CD14-positive monocyte (primary cell): ENCODE results near the gene ENKD1. TPM values are rescaled to one million over a fixed set of nuclear protein-coding genes. Genes with fewer than 3 reads are reported as not detected.

Experiments used
- DNase-seq, 3 donors: peaks; one replicate each; pipeline ENCODE4 v3.0.0-alpha.2; 2011 to 2022
- H2AFZ ChIP-seq: 2 replicates; pipeline ENCODE4 v1.6.0; 2012; ENCODE audit warnings: mild to moderate bottlenecking, low read depth, low read length, inconsistent platforms; ENCODE audit not compliant: insufficient read depth, poor library complexity, severe bottlenecking
- H3K27ac ChIP-seq, 2 donors: 1 replicate in 1 of 2; 2 replicates in 1 of 2; pipeline ENCODE4 v1.5.1; 2012 to 2013; ENCODE audit warnings: low read length in 2 of 2, control low read depth in 1 of 2, inconsistent platforms in 1 of 2, low read depth in 1 of 2, mild to moderate bottlenecking in 1 of 2
- H3K27me3 ChIP-seq, 2 donors: one replicate each; pipeline versions ENCODE4 v1.6.0 to v1.6.1; 2011 to 2013; ENCODE audit warnings: low read length in 2 of 2; ENCODE audit not compliant: control insufficient read depth in 2 of 2, insufficient read depth in 2 of 2
- H3K36me3 ChIP-seq, 2 donors: replicated peaks in 1 of 2; 1 replicate in 1 of 2; 2 replicates in 1 of 2; pipeline versions ENCODE4 v1.5.1 to v1.6.1; 2012 to 2013; ENCODE audit warnings: low read length in 2 of 2, control low read depth in 1 of 2, inconsistent platforms in 1 of 2, mild to moderate bottlenecking in 1 of 2; ENCODE audit not compliant: insufficient read depth in 2 of 2, control insufficient read depth in 1 of 2
- H3K4me1 ChIP-seq, 2 donors: 1 replicate in 1 of 2; 2 replicates in 1 of 2; pipeline versions ENCODE4 v1.5.1 to v1.6.1; 2012 to 2013; ENCODE audit warnings: low read length in 2 of 2, control low read depth in 1 of 2, inconsistent platforms in 1 of 2, mild to moderate bottlenecking in 1 of 2, moderate library complexity in 1 of 2; ENCODE audit not compliant: insufficient read depth in 2 of 2, control insufficient read depth in 1 of 2
- H3K4me2 ChIP-seq: replicated peaks from 2 replicates; pipeline ENCODE3; 2012; ENCODE audit warnings: low read length, moderate library complexity, mild to moderate bottlenecking; ENCODE audit not compliant: poor library complexity, severe bottlenecking; ENCODE audit errors: extremely low read depth
- H3K4me3 ChIP-seq, 3 experiments: fragments of 200-600 bp in 1 of 3; sonication (generic) in 1 of 3; replicated peaks in 1 of 3; 1 replicate in 2 of 3; 2 replicates in 1 of 3; pipeline ENCODE4 v1.5.1; 2011 to 2013; ENCODE audit warnings: low read length in 3 of 3, mild to moderate bottlenecking in 3 of 3, control low read depth in 2 of 3, low read depth in 2 of 3, inconsistent platforms in 1 of 3, moderate library complexity in 1 of 3
- H3K79me2 ChIP-seq: 2 replicates; pipeline ENCODE4 v1.6.0; 2012; ENCODE audit warnings: mild to moderate bottlenecking, control low read depth, inconsistent platforms, low read length, moderate library complexity; ENCODE audit not compliant: insufficient read depth
- H3K9ac ChIP-seq: 2 replicates; pipeline ENCODE4 v1.6.0; 2017; ENCODE audit warnings: low read length, mild to moderate bottlenecking; ENCODE audit not compliant: insufficient read depth, poor library complexity, severe bottlenecking
- H3K9me3 ChIP-seq, 2 donors: replicated peaks in 1 of 2; 1 replicate in 1 of 2; 2 replicates in 1 of 2; pipeline versions ENCODE4 v1.5.1 to v1.6.1; 2012 to 2013; ENCODE audit warnings: low read length in 2 of 2, control low read depth in 1 of 2; ENCODE audit not compliant: control insufficient read depth in 1 of 2, insufficient read depth in 1 of 2
- H4K20me1 ChIP-seq: 2 replicates; pipeline ENCODE4 v1.6.0; 2012; ENCODE audit warnings: mild to moderate bottlenecking, low read length, control low read depth, moderate library complexity; ENCODE audit not compliant: insufficient read depth
- H3K27ac Mint-ChIP-seq, 7 donors: one replicate each; pipeline ENCODE4 v1.8.0; 2020; ENCODE audit warnings: mild to moderate bottlenecking in 7 of 7, mixed read lengths in 7 of 7, moderate library complexity in 6 of 7, inconsistent platforms in 2 of 7
- H3K27me3 Mint-ChIP-seq, 3 donors: one replicate each; pipeline ENCODE4 v1.8.0; 2021 to 2022; ENCODE audit warnings: low read depth in 3 of 3, mild to moderate bottlenecking in 3 of 3, mixed read lengths in 3 of 3, moderate library complexity in 3 of 3, inconsistent platforms in 1 of 3
- H3K36me3 Mint-ChIP-seq, 2 donors: one replicate each; pipeline ENCODE4 v1.8.0; 2020; ENCODE audit warnings: mixed read lengths in 2 of 2, inconsistent platforms in 1 of 2, mild to moderate bottlenecking in 1 of 2
- H3K4me1 Mint-ChIP-seq: one replicate; pipeline ENCODE4 v1.8.0; 2020; ENCODE audit warnings: mild to moderate bottlenecking, mixed read lengths
- H3K4me3 Mint-ChIP-seq, 2 donors: one replicate each; pipeline ENCODE4 v1.8.0; 2020; ENCODE audit warnings: mild to moderate bottlenecking in 2 of 2, mixed read lengths in 2 of 2, moderate library complexity in 1 of 2
- H3K9me3 Mint-ChIP-seq, 7 donors: one replicate each; pipeline ENCODE4 v1.8.0; 2020 to 2022; ENCODE audit warnings: mixed read lengths in 7 of 7, mild to moderate bottlenecking in 6 of 7, moderate library complexity in 6 of 7, inconsistent platforms in 2 of 7
- WGBS: methylation state at CpG from one replicate; pipeline ENCODE4 v1.1.5; 2013; ENCODE audit warnings: missing lambda C conversion rate; ENCODE audit not compliant: insufficient coverage; 5-methylcytosine and 5-hydroxymethylcytosine counted together
- intact Hi-C, 2 donors: fragments of 100-400 bp; cut with micrococcal nuclease; formaldehyde crosslinking; loops; one replicate each; pipeline versions ENCODE4 v1.15.0 to v1.15.1; 2023
- polyA plus RNA-seq, 3 donors: library from polyadenylated mRNA; depleted of rRNA in 1 of 3; unstranded in 2 of 3; stranded (reverse) in 1 of 3; fragments of 300-500 nt in 2 of 3; fragments of >200 nt in 1 of 3; fragmentation: Illumina TruSeq in 2 of 3; gene quantifications; 1 replicate in 2 of 3; 2 replicates in 1 of 3; pipeline ENCODE4 v1.2.3, GENCODE V29; 2012 to 2021
- TF ChIP-seq, protein P1 (sequence below): fragments of 200-600 bp; IDR thresholded peaks from one replicate; pipeline ENCODE4 v1.8.0; 2022; ENCODE audit warnings: antibody characterized with exemption, mild to moderate bottlenecking

The ENKD1 gene
- polyA plus RNA-seq, 3 donors = 0.92 to 6.2 (median 3.2) TPM

DNA sequence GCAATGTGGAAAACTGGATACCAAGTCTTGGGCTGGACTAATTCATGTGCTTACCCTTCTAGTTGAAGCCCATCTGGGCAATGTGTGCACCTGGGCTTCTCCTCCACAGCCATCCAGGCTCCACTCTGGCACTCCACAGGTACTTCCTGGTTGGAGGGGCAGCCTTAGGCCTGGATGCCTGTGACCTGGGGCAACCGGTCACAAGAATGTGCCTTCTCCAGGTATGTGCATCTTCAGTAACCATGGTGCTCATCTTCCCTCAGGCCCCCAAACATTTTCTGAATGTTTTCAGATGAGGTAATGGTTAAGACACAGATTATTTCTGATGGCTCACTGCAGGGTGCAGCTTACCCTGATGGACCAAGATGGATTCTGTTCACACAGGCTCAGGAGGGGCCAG lies 11.2 kb upstream of the ENKD1 start:
- Mint-ChIP-seq H3K4me3 (no peak overlapping the region), H3K27ac (no peak overlapping the region), H3K27me3 (peaks cover 0 to 2% (median 2%) of the 10 kb centered on the region in 3 donors), H3K9me3 (no peaks in the 10 kb centered on the region), H3K36me3 (peaks cover 19 to 44% of the 10 kb centered on the region in 2 donors), H3K4me1 (peaks cover 23% of the 10 kb centered on the region)
- no peaks in the 10 kb centered on the region for H3K9me3 ChIP-seq
- no peak overlapping the region for H3K4me3 ChIP-seq
- 100% methylated on average over 1 of the region's 1 CpG for WGBS
- H3K27me3 ChIP-seq = no peaks in the 10 kb centered on the region
- H3K36me3 ChIP-seq = peaks cover 2 to 9% of the 10 kb centered on the region in 2 donors
- no peak overlapping the region for H3K9ac ChIP-seq
- H4K20me1 ChIP-seq = no peaks in the 10 kb centered on the region
- H3K79me2 ChIP-seq = no peaks in the 10 kb centered on the region
- no peak overlapping the region for H3K27ac ChIP-seq
- TF ChIP-seq, protein P1, sequence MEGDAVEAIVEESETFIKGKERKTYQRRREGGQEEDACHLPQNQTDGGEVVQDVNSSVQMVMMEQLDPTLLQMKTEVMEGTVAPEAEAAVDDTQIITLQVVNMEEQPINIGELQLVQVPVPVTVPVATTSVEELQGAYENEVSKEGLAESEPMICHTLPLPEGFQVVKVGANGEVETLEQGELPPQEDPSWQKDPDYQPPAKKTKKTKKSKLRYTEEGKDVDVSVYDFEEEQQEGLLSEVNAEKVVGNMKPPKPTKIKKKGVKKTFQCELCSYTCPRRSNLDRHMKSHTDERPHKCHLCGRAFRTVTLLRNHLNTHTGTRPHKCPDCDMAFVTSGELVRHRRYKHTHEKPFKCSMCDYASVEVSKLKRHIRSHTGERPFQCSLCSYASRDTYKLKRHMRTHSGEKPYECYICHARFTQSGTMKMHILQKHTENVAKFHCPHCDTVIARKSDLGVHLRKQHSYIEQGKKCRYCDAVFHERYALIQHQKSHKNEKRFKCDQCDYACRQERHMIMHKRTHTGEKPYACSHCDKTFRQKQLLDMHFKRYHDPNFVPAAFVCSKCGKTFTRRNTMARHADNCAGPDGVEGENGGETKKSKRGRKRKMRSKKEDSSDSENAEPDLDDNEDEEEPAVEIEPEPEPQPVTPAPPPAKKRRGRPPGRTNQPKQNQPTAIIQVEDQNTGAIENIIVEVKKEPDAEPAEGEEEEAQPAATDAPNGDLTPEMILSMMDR = no peak
- H3K4me2 ChIP-seq = no peak overlapping the region
- no peak for DNase-seq
- H3K4me1 ChIP-seq = peaks cover 18 to 20% of the 10 kb centered on the region in 2 donors
- intact Hi-C loops = loop anchor here in 1 of 2 donors (10.0 kb wide), 1 partner anchor 547 kb away; no protein-coding TSS in a partner anchor
- H2AFZ ChIP-seq = no peak overlapping the region

DNA sequence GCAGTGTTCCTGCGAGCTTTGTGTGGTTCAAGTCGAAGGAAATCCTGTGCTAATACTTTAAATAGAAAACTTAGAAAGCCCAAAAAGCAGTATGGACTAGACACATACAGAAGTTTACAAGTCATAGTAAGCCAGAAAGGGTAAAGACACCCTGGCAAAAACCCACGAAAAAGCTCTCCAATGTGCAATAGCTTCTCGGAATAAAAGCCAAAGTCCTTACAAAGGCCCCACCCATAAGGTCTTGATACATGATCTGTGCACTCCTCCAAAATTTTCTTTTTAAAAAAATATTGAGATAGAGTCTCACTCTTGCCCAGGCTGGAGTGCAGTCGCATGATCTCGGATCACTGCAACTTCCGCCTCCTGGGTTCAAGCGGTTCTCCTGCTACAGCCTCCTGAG lies 10.4 kb upstream of the ENKD1 start:
- H3K27me3 ChIP-seq = no peaks in the 10 kb centered on the region
- intact Hi-C loops = loop anchor here in 1 of 2 donors (10.0 kb wide), 1 partner anchor 548 kb away; no protein-coding TSS in a partner anchor
- DNase-seq = no peak
- no peaks in the 10 kb centered on the region for H4K20me1 ChIP-seq
- Mint-ChIP-seq H3K4me1 (peaks cover 27% of the 10 kb centered on the region), H3K4me3 (no peak overlapping the region), H3K27me3 (peaks cover 0 to 2% (median 2%) of the 10 kb centered on the region in 3 donors), H3K9me3 (no peaks in the 10 kb centered on the region), H3K36me3 (peaks cover 15 to 36% of the 10 kb centered on the region in 2 donors), H3K27ac (no peak overlapping the region)
- H3K4me2 ChIP-seq = no peak overlapping the region
- peaks cover 18 to 20% of the 10 kb centered on the region in 2 donors for H3K4me1 ChIP-seq
- TF ChIP-seq, protein P1 = no peak
- no peak overlapping the region for H3K27ac ChIP-seq
- no peaks in the 10 kb centered on the region for H3K9me3 ChIP-seq
- no peak overlapping the region for H3K4me3 ChIP-seq
- no peak overlapping the region for H3K9ac ChIP-seq
- no peaks in the 10 kb centered on the region for H3K79me2 ChIP-seq
- H3K36me3 ChIP-seq = peaks cover 2 to 6% of the 10 kb centered on the region in 2 donors
- no peak overlapping the region for H2AFZ ChIP-seq
- WGBS = 89% methylated on average over 5 of the region's 8 CpGs
